HG02973 (cell line): ENCODE data around the gene DNASE1L2.

ENCODE experiments used
- ATAC-seq: cut with Tn5 transposase; IDR thresholded peaks from one replicate; pipeline ENCODE4 v1.9.1; 2021; ENCODE audit warnings: moderate library complexity; ENCODE audit not compliant: unreplicated experiment

Gene DNASE1L2

DNA sequence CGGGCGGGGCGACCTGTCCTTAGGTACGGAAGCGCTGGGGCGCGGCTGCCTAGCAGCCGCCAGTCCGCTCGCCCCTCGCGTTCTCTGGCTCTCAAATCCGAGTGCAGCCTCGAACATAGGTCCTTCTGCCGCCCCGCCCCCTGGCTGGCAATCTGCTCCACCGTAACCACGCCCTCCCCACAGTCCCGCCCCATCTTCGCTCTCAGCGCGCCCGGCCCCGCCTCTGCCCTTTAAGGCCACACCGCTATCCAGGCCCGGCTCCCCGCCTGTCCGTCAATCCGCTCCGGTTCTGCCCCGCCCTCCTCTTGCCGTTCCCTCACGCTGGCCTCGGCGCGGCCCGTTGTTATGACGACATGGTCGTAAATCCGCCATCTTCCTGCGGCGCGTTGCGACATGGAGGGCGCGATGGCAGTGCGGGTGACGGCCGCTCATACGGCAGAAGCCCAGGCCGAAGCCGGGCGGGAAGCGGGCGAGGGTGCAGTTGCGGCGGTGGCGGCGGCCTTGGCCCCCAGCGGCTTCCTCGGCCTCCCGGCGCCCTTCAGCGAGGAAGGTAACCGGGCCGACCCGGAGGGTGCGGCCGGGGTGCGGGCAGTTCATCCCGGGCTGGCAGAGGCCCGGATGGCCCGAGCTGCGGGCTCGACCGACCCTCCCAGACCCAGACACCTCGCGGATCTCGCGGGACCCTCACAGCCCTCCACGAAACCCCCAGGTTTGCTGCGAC, 12.9 kb upstream of the DNASE1L2 start, which contains the start of gene E4F1:
E4F1 (plus strand) TSS at position 371 of the 721 bp plus-strand sequence; CDS start at position 394, 23 bp downstream.
- peak; percentile 92 for ATAC-seq

DNA sequence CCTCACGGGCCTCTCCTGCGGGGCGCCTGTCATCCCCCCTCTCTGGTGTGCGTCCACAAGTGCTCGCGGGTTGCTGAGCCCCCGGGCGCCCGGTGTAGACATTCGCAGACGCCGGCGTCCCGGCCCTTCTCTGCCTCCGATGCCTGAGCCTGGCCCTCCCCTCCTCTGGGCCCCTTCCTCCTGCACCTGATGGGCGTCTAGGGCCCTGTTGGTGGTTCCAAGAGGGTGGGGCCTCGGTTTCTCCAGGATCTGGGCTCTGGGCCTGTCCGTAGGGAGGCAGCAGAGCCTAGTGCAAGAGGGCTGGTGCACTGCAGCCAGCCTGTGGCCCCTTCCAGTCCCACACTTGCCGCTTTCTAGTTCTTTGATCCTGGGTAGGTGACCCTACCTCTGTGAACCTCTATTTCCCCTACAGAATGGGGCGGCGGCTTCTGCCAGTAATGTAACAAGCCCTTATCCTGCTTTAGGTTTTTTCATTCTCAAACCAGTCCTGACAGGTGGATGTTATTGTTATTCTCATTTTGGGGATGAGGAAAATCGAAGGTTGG, 12.2 kb upstream of the DNASE1L2 start:
- no peak for ATAC-seq

DNA sequence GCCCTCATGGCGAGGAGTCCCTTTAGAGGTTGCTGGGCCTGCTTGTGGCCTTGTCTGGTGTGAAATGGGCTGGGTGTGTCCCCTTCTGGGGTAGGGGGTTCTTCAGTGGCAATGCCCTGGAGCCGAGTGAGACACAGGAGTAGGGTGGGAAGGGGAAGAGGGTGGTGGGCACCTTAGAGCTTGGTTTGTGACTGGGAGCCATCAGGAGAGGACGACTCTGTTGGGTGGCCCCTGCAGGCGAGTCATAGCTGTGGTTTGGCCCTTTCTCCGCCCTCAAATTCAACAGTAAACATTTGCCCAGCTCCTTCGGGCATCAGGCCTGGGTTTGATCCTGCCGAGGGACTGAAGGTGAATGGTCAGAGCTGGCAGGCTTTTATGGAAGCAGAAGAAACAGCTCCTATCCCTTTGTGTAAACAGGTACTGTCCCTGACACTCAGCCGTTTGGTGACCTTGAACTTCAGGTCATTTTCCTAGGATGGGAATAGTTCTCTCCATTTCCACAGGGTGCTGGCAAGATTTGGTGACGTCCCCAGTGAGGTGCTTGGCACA, 9.9 kb upstream of the DNASE1L2 start:
- no peak for ATAC-seq

DNA sequence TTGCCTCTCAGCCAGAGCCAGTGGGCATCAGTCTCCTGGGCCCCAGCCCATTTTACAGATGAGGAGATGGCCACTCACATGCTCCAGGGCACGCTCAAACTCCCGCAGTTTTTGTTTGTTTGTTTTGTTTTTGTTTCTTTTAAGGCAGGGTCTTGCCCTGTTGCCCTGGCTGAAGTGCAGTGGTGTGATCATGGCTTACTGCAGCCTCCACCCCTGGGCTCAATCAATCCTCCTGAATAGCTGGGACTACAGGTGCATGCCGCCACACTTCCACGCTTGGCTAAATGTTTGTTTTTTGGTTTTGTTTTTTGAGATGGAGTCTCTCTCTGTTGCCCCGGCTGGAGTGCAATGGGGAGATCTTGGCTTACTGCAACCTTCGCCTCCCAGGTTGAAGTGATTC, 9.3 kb upstream of the DNASE1L2 start:
- ATAC-seq: no peak

DNA sequence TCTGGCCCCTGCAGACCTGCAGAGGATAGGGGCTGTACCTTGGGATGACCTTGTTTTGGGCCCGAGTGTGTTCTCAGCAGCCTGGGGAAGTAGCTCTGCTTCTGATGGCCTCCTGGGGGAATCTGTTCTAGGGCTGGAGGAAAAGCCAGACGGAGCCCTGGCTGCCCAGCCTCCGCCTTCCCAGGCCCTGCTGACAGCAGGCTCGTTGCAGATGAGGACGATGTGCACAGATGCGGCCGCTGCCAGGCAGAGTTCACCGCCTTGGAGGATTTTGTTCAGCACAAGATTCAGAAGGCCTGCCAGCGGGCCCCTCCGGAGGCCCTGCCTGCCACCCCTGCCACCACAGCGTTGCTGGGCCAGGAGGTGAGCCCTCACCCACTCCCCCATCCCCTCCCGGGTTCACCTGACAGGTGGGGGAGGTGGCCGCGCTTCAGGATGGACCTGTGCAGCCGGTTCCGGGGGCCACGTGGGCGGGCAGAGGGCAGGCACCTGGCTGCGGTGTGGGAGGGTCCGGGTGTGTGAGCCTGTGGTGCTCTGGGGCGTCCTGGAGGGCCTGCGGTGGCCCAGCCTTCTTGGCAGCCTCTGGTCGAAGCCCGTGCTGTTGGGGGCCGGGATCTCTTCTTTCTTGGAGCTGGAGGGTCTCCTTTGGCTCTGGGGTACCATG, 8.0 kb upstream of the DNASE1L2 start:
- no peak for ATAC-seq

DNA sequence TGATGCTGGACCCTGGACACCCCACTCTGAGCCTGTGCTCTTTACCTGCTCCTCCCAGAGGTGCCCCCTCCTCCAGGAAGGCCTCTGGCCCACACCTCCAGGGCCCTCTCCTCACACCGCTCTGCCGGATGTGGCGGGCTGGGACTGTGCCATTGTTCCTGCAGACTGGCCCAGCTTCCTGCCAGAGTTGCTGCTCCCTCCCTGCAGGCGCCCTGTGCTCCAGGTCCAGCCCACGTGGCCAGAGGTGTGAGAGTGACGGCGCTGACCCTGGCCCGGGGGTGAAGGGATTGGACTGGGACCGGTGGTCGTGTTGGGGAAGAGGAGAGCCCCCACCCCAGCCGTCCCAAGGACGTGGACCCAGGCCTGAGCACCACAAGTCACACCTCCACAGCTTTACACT, 7.2 kb upstream of the DNASE1L2 start:
- ATAC-seq: no peak

DNA sequence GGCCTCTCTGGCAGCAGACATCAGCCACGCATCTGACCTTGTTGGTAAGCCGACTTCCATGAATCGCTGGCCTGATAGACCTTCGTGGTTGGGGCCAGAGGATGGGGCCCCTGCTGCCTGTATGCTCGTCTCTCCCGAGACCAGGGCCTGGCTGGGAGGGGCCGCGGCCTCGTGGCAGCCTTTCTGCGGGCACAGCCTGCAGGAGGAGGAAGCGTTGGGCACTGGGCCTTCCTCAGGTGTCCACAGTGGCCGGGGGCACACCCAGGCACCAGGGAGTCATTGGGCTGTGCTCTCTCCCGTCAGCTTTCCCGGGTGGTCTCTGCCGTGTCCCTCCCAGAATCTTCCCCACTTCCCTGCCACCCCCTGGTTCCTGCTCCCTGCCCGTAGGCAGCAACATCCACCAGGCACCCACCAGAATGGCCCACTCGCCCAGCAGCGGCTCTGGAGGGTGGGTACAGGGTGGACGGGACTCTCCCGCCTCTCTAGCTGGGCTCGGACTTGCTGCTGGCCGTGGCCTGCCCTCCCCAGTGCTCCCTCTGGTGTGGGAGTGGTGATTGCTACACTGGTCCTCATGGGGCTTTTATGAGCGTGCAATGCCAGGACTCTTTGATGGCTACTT, 6.5 kb upstream of the DNASE1L2 start:
- ATAC-seq: no peak

DNA sequence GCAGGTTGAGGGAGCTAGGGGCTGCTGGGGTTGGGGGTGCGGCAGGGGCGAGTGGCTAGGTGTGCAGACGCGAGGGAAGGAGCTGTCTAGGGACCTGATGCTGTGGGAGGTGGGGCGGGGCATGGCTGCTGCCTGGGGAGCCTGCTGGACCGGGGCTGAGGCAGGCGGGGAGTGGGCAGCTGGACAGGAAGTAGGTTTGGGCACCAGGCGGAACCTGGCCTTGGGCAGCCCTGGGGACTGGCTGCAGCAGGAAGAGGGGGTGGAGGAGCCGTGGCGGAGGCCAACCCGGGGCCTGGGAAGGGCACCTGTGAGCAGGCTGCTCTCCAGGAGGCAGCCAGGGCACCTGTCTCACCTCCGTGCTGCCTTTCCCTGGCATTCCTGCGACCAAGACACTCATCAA, 5.9 kb upstream of the DNASE1L2 start:
- ATAC-seq: no peak

DNA sequence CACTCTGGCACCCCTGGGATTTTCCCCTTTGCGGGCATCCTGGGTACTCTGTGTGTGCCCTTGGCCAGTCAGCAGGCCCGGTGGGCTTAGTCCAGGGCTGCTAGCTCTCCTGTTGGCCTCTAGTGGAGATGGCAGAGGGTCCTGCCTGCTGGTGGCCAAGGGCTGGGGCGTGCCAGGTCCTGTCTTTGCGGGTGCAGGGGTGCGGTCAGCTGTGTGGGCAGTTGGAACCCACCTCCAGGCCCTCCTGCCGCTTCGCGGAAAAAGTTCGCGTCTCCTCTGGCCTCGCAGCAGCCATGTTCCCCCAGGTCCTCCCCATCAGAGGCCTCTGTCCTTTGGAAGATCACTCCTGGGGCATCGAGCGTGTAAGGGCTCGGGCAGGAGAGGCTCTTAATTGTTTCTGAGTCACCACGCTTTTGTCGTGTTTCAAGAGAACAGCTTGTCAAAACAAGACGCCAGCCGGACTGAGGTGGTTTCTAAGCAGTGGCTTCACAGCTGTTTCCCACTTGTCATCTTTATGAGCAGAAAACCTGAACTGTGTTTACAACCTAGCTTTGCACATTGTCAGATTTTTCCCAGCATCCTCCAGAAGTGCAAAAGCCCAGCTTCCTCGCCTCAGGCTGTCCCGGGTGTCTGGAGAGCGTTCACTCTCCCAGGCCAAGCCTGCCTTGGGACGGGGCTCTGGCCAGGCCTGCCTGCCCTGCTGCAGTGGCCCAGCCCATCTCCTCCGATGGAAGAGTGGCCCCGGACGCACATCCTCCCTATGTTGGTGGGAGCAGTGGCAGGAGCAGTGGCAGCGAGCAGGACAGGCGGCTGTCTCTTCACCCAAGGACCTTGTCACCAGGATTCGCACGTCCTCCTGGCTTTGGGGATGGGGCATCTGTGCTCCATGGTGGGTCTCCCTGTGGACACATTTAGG, 5.0 kb upstream of the DNASE1L2 start:
- ATAC-seq: no peak

DNA sequence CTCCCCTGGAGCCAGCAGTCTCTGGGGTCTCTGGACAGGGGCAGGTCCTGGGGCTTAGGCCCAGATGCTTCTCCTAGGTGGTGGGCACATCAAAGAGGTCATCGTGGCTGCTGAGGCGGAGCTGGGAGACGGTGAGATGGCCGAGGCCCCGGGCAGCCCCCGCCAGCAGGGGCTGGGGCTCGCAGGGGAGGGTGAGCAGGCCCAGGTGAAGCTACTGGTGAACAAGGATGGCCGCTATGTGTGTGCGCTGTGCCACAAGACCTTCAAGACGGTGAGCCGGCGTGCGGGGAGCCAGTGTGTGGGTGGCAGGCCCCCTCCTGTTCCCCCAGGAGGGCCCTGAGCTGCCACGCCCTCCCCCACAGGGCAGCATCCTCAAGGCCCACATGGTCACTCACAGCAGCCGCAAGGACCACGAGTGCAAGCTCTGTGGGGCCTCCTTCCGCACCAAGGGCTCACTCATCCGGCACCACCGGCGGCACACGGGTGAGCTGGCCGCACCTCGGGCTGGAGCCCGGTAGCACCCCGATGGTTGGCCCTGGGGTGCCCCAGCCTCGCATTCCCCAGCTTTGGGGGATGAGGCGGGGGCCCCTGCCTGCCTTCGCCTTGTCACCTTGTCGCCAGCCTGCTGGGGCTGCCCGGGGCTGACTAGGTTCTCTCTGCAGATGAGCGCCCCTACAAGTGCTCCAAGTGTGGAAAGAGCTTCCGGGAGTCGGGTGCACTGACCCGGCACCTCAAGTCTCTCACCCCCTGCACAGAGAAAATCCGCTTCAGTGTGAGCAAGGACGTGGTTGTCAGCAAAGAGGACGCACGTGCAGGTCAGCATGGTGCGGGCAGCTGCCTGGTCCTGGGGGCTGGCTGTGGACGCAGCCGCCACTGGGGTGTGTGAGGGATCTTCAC, 3.9 kb upstream of the DNASE1L2 start:
- no peak for ATAC-seq

DNA sequence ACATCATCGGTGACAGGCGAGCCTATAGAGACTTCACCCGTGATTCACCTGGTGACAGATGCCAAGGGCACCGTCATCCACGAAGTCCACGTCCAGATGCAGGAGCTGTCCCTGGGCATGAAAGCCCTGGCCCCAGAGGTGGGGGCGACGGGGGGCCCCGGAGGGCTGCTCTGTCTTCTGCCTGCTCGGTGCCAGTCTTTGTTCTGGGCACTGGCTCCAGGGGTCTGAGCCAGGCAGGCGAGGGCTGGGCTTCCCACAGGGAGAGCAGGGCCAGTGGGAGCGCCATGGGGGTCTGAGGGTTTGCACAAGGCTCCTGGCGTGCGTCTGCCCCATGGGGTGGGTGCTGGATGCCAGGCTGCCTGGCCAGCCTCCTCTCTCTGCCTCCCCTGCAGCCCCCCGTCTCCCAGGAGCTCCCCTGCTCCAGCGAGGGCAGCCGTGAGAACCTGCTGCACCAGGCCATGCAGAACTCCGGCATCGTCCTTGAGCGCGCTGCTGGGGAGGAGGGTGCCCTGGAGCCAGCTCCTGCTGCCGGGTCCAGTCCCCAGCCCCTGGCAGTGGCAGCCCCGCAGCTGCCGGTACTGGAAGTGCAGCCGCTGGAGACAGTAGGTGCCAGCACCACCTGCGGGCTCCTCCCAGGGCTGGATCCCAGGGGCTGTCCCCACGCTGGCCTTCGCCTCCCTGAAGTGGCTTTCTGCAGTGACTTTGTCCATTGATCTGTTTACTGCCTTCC, 3.0 kb upstream of the DNASE1L2 start:
- ATAC-seq: no peak

DNA sequence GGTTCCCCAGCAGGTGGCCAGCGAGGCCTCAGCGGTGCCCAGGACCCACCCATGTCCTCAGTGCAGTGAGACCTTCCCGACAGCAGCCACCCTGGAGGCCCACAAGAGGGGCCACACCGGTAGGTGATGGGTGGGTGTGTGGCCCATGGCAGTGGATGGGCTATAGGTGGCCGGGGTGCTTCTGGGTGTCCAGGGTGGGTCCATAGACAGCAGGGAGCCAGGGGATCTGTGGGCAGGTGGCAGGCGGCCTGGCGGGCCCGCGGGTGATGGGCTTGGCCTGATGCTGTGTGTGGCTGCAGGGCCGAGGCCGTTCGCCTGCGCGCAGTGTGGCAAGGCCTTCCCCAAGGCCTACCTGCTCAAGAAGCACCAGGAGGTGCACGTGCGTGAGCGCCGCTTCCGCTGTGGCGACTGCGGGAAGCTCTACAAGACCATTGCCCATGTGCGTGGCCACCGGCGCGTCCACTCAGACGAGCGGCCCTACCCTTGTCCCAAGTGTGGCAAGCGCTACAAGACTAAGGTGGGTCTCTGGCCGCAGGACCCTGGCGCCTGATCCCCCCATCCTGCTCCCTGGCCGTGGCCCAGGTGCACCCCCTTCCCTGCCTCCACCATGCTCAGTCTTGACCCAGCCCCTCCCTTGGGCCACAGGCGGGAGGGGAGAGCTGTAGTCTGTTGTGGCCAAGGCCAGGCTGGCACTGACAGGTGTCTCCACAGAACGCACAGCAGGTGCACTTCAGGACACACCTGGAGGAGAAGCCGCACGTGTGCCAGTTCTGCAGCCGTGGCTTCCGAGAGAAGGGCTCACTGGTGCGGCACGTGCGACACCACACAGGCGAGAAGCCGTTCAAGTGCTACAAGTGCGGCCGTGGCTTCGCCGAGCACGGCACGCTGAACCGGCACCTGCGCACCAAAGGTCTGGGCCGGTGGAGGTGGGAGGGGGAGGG, 2.1 kb upstream of the DNASE1L2 start:
- ATAC-seq: no peak

DNA sequence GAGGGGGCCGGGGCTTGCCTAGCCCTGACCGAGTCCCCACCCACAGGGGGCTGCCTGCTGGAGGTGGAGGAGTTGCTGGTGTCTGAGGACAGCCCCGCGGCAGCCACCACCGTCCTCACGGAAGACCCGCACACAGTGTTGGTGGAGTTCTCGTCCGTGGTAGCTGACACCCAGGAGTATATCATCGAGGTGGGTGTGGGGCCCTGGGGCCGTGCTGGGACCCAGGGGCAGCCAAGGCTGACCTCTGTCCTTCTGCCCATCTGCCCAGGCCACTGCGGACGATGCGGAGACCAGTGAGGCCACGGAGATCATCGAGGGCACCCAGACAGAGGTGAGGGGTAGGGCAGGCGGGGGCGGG, 1.5 kb upstream of the DNASE1L2 start:
- ATAC-seq: no peak

DNA sequence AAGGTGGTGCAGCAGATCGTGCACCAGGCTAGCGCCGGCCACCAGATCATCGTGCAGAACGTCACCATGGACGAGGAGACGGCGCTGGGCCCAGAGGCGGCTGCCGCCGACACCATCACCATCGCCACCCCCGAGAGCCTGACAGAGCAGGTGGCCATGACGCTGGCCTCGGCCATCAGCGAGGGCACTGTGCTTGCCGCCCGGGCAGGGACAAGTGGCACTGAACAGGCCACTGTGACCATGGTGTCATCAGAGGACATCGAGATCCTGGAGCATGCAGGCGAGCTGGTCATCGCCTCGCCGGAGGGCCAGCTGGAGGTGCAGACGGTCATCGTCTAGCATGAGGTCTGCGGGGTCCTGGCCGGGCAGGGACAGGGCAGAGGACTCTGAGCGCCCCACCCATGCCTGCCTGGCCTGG, 1.0 kb upstream of the DNASE1L2 start:
- no peak for ATAC-seq

DNA sequence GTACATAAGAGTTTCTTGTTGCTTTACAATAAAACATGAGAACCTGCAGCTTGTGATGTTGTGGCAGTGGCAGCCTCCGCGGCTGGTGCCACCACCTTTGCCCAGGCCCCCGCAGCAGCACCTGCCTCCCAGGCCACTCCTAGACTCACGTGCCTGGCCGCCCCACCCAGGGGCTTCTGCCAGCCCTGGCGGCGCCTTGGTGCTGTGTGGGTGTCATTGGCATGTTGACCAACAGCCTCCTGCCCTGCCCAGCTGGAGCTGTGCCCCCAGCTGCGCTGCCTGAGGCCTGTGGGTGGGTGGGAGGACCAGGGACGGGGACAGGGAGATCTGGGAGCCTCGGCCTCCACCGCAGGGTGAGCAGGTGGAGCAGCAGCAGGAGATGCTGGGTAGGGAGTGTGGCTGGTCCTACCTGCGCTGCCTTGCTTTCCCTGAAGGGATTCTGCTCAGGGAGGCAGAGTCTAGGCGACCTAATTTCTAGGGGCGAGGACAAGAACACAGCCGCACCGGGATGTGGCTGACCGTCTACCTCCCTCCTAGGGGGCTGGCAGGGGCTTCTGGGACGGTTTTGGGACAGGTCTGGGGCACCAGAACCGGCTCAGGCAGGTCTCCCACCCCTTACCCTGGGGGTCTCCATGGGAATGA, 428 bp upstream of the DNASE1L2 start:
- ATAC-seq: no peak

DNA sequence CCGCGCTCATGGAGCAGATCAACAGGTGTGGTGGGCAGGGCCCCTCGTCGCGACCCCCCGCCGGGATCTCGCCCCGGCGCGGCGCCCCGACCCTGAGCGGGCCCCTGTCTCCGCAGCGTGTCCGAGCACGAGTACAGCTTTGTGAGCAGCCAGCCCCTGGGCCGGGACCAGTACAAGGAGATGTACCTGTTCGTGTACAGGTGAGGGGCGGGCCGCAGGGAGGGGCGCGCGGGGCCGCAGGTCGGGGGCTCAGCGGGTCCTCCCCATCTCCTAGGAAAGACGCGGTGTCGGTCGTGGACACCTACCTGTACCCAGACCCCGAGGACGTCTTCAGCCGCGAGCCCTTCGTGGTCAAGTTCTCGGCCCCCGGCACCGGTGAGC, 848 bp downstream of the DNASE1L2 start:
- ATAC-seq: no peak

DNA sequence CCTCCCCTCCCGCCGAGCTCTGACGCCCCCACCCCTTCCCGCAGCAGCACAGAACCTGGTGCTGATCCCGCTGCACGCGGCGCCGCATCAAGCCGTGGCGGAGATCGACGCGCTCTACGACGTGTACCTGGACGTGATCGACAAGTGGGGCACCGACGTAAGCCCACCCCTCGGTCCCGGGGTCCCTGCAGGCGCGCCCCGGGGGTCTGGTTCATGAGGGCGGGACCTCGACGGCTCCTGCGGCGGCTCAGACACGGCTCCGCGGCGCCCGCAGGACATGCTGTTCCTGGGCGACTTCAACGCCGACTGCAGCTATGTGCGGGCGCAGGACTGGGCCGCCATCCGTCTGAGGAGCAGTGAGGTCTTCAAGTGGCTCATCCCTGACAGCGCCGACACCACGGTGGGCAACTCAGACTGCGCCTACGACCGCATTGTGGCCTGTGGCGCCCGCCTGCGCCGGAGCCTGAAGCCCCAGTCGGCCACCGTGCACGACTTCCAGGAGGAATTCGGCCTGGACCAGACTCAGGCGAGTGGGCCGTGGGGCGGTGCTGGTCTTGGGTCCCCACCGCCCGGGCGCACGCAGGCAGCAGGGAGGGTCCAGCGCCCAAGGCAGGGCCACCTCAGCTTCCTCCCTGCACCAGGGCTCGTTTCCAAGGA, 1.4 kb downstream of the DNASE1L2 start:
- no peak for ATAC-seq
